ENCODE measurements around the gene CMTM7.

CMTM7 gene

GRCh38 chr3:32442766-32443165, 51.1 kb downstream of the CMTM7 start:
- DNase-seq (ENCODE audit: low read depth in 1 of 2, low spot score in 1 of 2) = no peak
- TF ChIP-seq REST (IDR thresholded peaks at IDR 0.05; ENCODE audit: insufficient replicate concordance, low read depth) (no peak), SPI1 (IDR thresholded peaks at IDR 0.05; ENCODE audit: borderline replicate concordance, low read depth) (no peak), POLR2AphosphoS5 (IDR thresholded peaks at IDR 0.05; ENCODE audit: low read depth) (no peak), GABPA (IDR thresholded peaks at IDR 0.05; ENCODE audit: low read depth) (no peak), CTCF (IDR thresholded peaks at IDR 0.05; ENCODE audit: insufficient read depth, low read length) (no peak)
- Histone ChIP-seq H3K27ac (replicated peaks) (no peak overlapping the region), H3K27me3 (ENCODE audit: insufficient read depth, poor library complexity, severe bottlenecking) (no peaks in the 10 kb centered on the region), H3K4me3 (replicated peaks; ENCODE audit: insufficient read depth, low read length) (no peak overlapping the region)

GRCh38 chr3:32443478-32443877, 51.8 kb downstream of the CMTM7 start:
- Histone ChIP-seq H3K4me3 (replicated peaks; ENCODE audit: insufficient read depth, low read length) (no peak overlapping the region), H3K27me3 (ENCODE audit: insufficient read depth, poor library complexity, severe bottlenecking) (no peaks in the 10 kb centered on the region), H3K27ac (replicated peaks) (no peak overlapping the region)
- no peak for DNase-seq (ENCODE audit: low read depth in 1 of 2, low spot score in 1 of 2)
- TF ChIP-seq GABPA (IDR thresholded peaks at IDR 0.05; ENCODE audit: low read depth) (no peak), POLR2AphosphoS5 (IDR thresholded peaks at IDR 0.05; ENCODE audit: low read depth) (no peak), CTCF (IDR thresholded peaks at IDR 0.05; ENCODE audit: insufficient read depth, low read length) (no peak), SPI1 (IDR thresholded peaks at IDR 0.05; ENCODE audit: borderline replicate concordance, low read depth) (no peak), REST (IDR thresholded peaks at IDR 0.05; ENCODE audit: insufficient replicate concordance, low read depth) (no peak)

- no peak overlapping the region for H3K4me3 ChIP-seq (replicated peaks; ENCODE audit: insufficient read depth, low read length)
- no peaks in the 10 kb centered on the region for H3K27me3 ChIP-seq (ENCODE audit: insufficient read depth, poor library complexity, severe bottlenecking)
- DNase-seq (ENCODE audit: low read depth in 1 of 2, low spot score in 1 of 2) = no peak
- H3K27ac ChIP-seq (replicated peaks) = no peak overlapping the region
- no peak for TF ChIP-seq REST (IDR thresholded peaks at IDR 0.05; ENCODE audit: insufficient replicate concordance, low read depth)
- TF ChIP-seq POLR2AphosphoS5 (IDR thresholded peaks at IDR 0.05; ENCODE audit: low read depth) = no peak
- TF ChIP-seq SPI1 (IDR thresholded peaks at IDR 0.05; ENCODE audit: borderline replicate concordance, low read depth) = no peak
- no peak for TF ChIP-seq CTCF (IDR thresholded peaks at IDR 0.05; ENCODE audit: insufficient read depth, low read length)
Observed at GRCh38 chr3:32447865-32448400, 56.3 kb downstream of the CMTM7 start.
